ENCODE measurements around the gene UPF3A.
"Not testable (repeated sequence)": the region's sequence is repeated elsewhere in the genome, so short reads cannot be mapped to it uniquely, and the experiment has no call there.

The UPF3A gene, protein sequence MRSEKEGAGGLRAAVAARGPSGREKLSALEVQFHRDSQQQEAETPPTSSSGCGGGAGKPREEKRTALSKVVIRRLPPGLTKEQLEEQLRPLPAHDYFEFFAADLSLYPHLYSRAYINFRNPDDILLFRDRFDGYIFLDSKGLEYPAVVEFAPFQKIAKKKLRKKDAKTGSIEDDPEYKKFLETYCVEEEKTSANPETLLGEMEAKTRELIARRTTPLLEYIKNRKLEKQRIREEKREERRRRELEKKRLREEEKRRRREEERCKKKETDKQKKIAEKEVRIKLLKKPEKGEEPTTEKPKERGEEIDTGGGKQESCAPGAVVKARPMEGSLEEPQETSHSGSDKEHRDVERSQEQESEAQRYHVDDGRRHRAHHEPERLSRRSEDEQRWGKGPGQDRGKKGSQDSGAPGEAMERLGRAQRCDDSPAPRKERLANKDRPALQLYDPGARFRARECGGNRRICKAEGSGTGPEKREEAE

GRCh38 chr13:114281351-114282040 is at the start of gene UPF3A:
TSS of gene UPF3A (plus strand) at chr13:114281601. CDS start at chr13:114281640, 39 bp downstream.
- DNase-seq, result peak; percentile 71

GRCh38 chr13:114231886-114232285 is 49.5 kb upstream of the UPF3A start:
- no peak for DNase-seq

DNA sequence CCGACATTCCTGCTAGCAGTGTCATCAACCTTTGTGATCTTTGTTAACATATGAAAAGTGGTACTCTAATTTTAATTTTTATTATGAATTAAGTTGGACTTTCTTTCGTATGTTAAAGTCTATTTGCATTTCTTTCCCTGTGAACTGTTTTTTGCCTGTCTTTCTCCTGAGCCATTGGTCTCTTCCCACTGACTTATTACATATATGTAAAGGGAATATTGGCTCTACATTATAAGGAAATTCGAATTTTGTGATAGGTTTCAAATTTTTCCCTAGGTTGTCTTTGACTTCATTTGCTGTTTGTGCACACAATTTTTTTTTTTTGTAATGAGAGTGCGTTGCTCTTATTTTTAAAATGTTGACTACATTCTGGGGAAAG is 47.1 kb upstream of the UPF3A start:
- no peak for DNase-seq

GRCh38 chr13:114234645-114235421 is 46.6 kb upstream of the UPF3A start, which contains the start of gene CDC16:
TSS of gene CDC16 (plus strand) at chr13:114234897. CDS start at chr13:114235085, 188 bp downstream.
- DNase-seq, result no peak

GRCh38 chr13:114235697-114236096 is 45.7 kb upstream of the UPF3A start:
- DNase-seq, result no peak

DNA sequence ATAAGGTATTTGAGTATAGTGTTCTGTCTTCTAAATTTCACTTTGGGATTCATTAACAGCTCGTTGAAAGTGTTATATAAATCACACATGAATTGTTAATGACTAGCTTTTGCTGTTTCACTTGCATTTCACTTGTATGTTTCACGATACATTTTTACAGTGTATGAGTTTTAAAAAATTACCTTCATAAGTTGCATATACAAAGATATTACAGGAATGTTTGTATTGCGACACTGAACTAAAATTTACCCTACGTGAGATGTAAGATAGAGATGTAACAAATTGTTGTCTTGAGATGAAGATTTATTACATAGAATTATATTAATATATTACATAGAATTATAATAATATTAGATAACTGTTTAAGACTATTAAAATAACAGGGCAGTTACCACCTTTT is 45.2 kb upstream of the UPF3A start:
- no peak for DNase-seq

- DNase-seq, result no peak
Observed at GRCh38 chr13:114237415-114238112, 43.8 kb upstream of the UPF3A start.

DNA sequence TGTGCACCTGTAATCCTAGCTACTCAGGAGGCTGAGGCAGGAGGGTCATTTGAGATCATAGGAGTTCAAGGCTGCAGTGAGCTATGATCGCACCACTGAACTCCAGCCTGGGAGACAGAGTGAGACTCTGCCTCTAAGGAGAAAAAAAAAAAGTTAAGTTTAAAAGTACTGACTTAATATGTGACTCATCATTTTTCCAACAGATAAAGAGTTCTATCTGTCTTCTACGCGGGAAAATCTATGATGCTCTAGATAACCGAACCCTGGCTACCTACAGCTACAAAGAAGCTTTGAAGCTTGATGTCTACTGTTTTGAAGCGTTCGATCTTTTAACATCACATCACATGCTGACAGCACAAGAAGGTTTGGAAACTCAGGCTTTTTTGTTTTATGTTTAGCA is 39.5 kb upstream of the UPF3A start:
- DNase-seq, result no peak

DNA sequence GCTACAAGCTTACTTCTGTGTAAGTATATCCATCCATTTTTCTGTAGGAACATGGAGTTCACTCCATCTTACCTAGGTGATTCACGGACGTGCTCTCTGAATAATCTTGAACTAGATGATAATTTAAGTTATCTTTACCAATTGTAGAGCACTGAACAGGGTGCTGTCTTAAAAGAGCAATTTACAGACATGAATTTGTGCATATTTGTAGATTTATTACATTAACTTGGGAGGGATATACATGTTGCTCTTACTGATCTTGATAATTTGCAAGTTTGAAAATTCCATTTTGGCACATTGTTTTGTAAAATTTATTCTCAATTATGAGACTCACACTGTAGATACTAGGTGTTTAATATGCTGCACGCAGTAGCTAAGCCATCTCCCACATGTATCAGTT is 37.4 kb upstream of the UPF3A start:
- no peak for DNase-seq

DNA sequence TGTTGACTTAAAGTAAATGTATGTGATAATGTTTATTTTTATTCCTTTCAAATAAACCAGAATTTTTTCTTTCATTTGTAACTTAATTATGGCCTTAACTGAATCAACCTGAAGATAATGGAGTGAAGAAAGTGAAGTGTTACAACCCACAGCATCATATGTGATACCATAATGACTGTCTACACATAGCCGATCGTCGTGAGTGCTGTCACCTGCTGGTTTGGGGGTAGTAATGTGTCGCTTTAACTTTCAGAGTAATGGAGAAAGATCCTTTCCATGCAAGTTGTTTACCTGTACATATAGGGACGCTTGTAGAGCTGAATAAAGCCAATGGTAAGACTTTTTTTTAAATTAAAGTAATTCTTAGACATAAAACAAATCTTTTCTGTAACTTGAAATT is 36.8 kb upstream of the UPF3A start:
- DNase-seq, result no peak

DNA sequence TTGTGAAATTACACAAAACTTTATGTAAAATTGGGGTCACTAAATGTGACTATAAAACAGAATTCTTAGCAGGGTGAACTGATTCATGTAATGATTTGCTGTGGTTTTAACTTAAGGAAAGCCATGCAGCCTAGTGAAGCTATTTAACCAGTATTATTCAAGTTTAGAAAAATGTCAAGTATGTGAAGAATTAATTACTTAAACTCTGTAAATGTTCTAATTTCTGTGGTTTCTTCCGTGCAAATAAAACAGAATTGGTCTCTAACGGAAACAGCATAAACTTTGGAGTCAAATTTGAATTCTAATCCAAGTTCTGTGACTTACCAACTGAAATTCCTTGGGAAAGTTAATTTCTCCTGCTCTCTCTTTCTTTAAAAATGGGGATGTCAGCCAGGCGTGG is 33.4 kb upstream of the UPF3A start:
- no peak for DNase-seq

- DNase-seq, result no peak
Observed at GRCh38 chr13:114249077-114249476, 32.3 kb upstream of the UPF3A start.

DNA sequence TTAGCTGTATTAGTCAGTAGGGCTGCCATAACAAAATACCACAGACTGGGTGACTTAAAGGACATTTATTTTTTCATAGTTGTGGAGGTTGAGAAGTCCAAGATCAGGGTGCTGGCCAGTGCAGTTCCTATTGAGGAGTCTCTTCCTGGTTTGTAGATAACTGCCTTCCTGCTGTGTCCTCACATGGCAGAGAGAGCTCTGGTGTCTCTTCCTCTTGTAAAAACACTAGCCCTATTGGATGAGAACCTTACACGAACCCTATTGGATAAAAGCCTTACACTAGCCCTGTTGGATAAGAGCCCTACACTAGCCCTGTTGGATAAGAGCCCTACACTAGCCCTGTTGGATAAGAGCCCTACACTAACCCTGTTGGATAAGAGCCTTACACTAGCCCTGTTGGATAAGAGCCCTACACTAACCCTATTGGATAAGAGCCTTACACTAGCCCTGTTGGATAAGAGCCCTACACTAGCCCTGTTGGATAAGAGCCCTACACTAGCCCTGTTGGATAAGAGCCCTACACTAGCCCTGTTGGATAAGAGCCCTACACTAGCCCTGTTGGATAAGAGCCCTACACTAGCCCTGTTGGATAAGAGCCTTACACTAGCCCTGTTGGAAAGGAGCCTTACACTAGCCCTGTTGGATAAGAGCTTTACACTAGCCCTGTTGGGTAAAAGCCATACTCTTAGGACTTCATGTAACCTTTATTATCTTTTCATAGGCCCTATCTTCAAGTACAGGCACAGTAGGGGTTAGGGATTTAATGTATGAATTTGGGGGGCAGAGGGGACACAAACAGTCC is 29.6 kb upstream of the UPF3A start:
- not testable (repeated sequence) for DNase-seq

DNA sequence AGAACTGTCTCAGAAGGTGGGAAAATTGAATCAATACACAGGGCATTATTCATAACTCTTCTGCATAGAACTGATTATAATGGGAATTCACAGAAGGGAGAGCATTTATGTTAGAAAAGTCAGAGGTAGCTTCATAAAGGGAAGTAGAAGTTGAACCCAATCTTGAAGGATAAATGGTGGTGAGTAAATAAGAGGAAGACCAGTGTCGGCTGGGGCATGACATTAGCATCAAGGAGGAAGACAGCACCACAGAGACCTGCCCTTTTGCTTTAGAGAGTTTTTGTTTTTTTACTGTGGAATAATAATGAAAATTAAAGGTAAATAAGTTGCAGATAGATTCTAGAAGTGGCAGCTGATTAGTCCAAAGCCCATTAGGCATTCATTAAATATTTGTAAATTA is 24.9 kb upstream of the UPF3A start:
- no peak for DNase-seq

- no peak for DNase-seq
Observed at GRCh38 chr13:114257014-114257413, 24.4 kb upstream of the UPF3A start.

DNA sequence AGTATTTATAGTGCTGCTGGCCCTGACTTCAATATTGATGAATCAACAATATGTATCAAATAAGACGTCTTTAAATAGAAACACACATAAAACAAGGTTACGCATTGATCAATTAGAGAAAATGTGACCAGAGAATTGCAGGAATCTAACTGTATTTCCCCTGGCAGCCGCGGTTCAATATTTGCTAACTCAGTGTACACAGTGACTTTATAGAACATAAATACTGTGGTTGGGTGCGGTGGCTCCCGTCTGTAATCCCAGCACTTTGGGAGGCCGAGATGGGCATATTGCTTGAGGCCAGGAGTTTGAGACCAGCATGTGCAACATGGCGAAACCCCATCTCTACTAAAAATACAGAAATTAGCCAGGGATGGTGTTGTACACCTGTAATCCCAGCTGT is 22.8 kb upstream of the UPF3A start:
- DNase-seq, result no peak

GRCh38 chr13:114259374-114259773 is 22.0 kb upstream of the UPF3A start:
- DNase-seq, result no peak

DNA sequence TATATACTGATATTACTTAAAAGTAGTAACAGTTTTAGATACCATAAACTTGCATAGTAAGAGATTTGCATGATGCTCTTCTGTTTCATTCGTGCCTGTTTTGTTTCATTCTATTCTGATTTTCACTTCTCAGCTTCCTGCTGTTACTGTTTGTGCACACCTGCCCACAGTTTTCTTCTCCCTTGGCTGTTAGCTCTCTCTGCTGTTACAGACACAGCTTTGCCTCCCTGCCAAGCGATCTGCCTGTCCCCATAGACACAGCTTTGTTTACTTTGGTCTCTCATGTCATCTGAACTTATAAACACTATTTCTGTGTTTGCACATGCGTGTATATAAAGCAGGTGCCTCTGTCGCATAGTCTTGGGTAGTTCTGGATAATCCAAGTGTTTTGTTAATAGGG is 21.4 kb upstream of the UPF3A start:
- no peak for DNase-seq

GRCh38 chr13:114260814-114261213 is 20.6 kb upstream of the UPF3A start:
- no peak for DNase-seq

GRCh38 chr13:114261328-114261965 is 20.0 kb upstream of the UPF3A start:
- no peak for DNase-seq

GRCh38 chr13:114263578-114263977 is 17.8 kb upstream of the UPF3A start:
- DNase-seq, result no peak
